PC-3 (cell line): ENCODE measurements around the gene STEAP1B. TPM values are rescaled to one million over a fixed set of nuclear protein-coding genes. Genes with fewer than 3 reads are reported as not detected.
"Not testable (repeated sequence)": the region's sequence is repeated elsewhere in the genome, so short reads cannot be mapped to it uniquely, and the experiment has no call there.

Source experiments
- ATAC-seq: fragments of 200-7000 bp; cut with Tn5 transposase; 2 replicates; pipeline ENCODE4 v1.9.1; 2020; ENCODE audit warnings: mild to moderate bottlenecking, moderate library complexity
- BruUV-seq: library from RNA; stranded (reverse); fragments of 400-500 nt; replicated peaks from 2 replicates; lab custom pipeline; 2021; lab: Mats Ljungman, UMichigan
- CTCF ChIA-PET: fragments of 300-600 bp; sonication (Branson Sonifier 250); formaldehyde crosslinking; loops from one replicate; lab custom pipeline; 2022; ENCODE audit warnings: antibody characterized with exemption; lab: Charles Lee
- POLR2A ChIA-PET: fragments of 300-600 bp; sonication (Branson Sonifier 250); formaldehyde crosslinking; loops from one replicate; lab custom pipeline; 2022; ENCODE audit warnings: antibody characterized with exemption; ENCODE audit not compliant: unreplicated experiment; lab: Charles Lee
- DNase-seq: peaks from one replicate; pipeline ENCODE4 v3.0.0-alpha.2; 2015
- H2AFZ ChIP-seq: fragments of 300-600 bp; sonication (generic); 2 replicates; pipeline ENCODE4 v1.6.0; 2016; ENCODE audit warnings: antibody characterized with exemption, low read length
- H3F3A ChIP-seq: fragments of 300-600 bp; sonication (generic); one replicate; pipeline ENCODE4 v1.6.0; 2017; ENCODE audit warnings: antibody characterized with exemption, low read length, control low read depth, mild to moderate bottlenecking; ENCODE audit not compliant: unreplicated experiment
- H3K27ac ChIP-seq: fragments of 300-600 bp; sonication (generic); 2 replicates; pipeline ENCODE4 v1.5.1; 2016; ENCODE audit warnings: mild to moderate bottlenecking, low read length
- H3K27me3 ChIP-seq: fragments of 300-600 bp; sonication (generic); 2 replicates; pipeline ENCODE4 v1.6.1; 2016; ENCODE audit warnings: low read length, mixed read lengths
- H3K36me3 ChIP-seq: fragments of 300-600 bp; sonication (generic); 2 replicates; pipeline ENCODE4 v1.6.1; 2016; ENCODE audit warnings: low read depth, mixed run types, low read length, mixed read lengths
- H3K4me1 ChIP-seq: fragments of 300-600 bp; sonication (generic); 2 replicates; pipeline ENCODE4 v1.5.1; 2016; ENCODE audit warnings: low read length; ENCODE audit not compliant: insufficient read depth
- H3K4me2 ChIP-seq: fragments of 300-600 bp; sonication (generic); 2 replicates; pipeline ENCODE4 v1.6.0; 2016; ENCODE audit warnings: low read length
- H3K4me3 ChIP-seq: fragments of 300-600 bp; sonication (generic); 2 replicates; pipeline ENCODE4 v1.5.1; 2016; ENCODE audit warnings: mild to moderate bottlenecking, low read length, mixed read lengths
- H3K79me2 ChIP-seq: fragments of 300-600 bp; sonication (generic); 2 replicates; pipeline ENCODE4 v1.6.1; 2017; ENCODE audit warnings: low read length, mixed read lengths
- H3K9ac ChIP-seq: fragments of 300-600 bp; sonication (generic); 2 replicates; pipeline ENCODE4 v1.6.0; 2016; ENCODE audit warnings: mild to moderate bottlenecking, low read length
- H3K9me2 ChIP-seq: fragments of 300-600 bp; sonication (generic); replicated peaks from 2 replicates; pipeline ENCODE4 v1.6.1; 2016; ENCODE audit warnings: mixed run types, low read length, mixed read lengths
- H3K9me3 ChIP-seq: fragments of 300-600 bp; sonication (generic); 2 replicates; pipeline ENCODE4 v1.6.1; 2016; ENCODE audit warnings: low read length, mixed read lengths
- H4K20me1 ChIP-seq: fragments of 300-600 bp; sonication (generic); 2 replicates; pipeline ENCODE4 v1.6.1; 2016; ENCODE audit warnings: low read length, mixed read lengths
- CTCF ChIP-seq: fragments of 300-600 bp; sonication (generic); conservative IDR thresholded peaks from 2 replicates; pipeline ENCODE4 v1.5.1; 2017; ENCODE audit warnings: antibody characterized with exemption, low read depth, mild to moderate bottlenecking, low read length
- intact Hi-C: fragments of 100-400 bp; cut with micrococcal nuclease; formaldehyde crosslinking; loops from 2 replicates; pipeline ENCODE4 v1.9.0; 2023
- total RNA-seq: library from RNA; depleted of rRNA; stranded (reverse); fragments of >200 nt; gene quantifications from 2 replicates; pipeline ENCODE4 v1.2.3, GENCODE V29; 2014

STEAP1B gene
- total RNA-seq, 1 experiment from 2014 or later, result 0.47 TPM

- H2AFZ ChIP-seq, result peak overlapping the region; percentile 38; the same call in 1 of the 2 replicates
- H3K36me3 ChIP-seq, H3F3A ChIP-seq, H3K9ac ChIP-seq, H3K27ac ChIP-seq, H3K79me2 ChIP-seq, H3K9me3 ChIP-seq, H3K9me2 ChIP-seq, H3K27me3 ChIP-seq, H3K4me1 ChIP-seq, BruUV-seq, H4K20me1 ChIP-seq, POLR2A ChIA-PET: not testable (repeated sequence)
- H3K4me3 ChIP-seq, result peak overlapping the region; percentile 46
- TF ChIP-seq CTCF, result peak; percentile 40
- peak overlapping the region; percentile 69 for H3K4me2 ChIP-seq
- CTCF ChIA-PET, result interaction anchor here (0.7 kb wide), 2 partner anchors 291 to 309 kb away, joined by 3 to 4 read pairs; no protein-coding TSS in a partner anchor
- peak; percentile 41 for DNase-seq
- intact Hi-C loops, result loop anchor here (5.0 kb wide), 1 partner anchor 534 kb away; no protein-coding TSS in a partner anchor
- ATAC-seq, result peak; percentile 78
These were observed 23.7 kb upstream of the STEAP1B start for GRCh38 chr7:22523478-22524352.

- H2AFZ ChIP-seq, H3K4me3 ChIP-seq, H3K27ac ChIP-seq, H3K9me2 ChIP-seq, CTCF ChIA-PET, BruUV-seq, H3K9ac ChIP-seq, H3F3A ChIP-seq, POLR2A ChIA-PET, H3K4me2 ChIP-seq, H4K20me1 ChIP-seq, H3K27me3 ChIP-seq, DNase-seq, ATAC-seq, H3K4me1 ChIP-seq, H3K9me3 ChIP-seq, H3K36me3 ChIP-seq, intact Hi-C loops, H3K79me2 ChIP-seq: not testable (repeated sequence)
These were observed 19.6 kb upstream of the STEAP1B start for GRCh38 chr7:22519560-22519959.

- H3K27me3 ChIP-seq, CTCF ChIA-PET, H3K9me3 ChIP-seq, H2AFZ ChIP-seq, ATAC-seq, POLR2A ChIA-PET, H3K79me2 ChIP-seq, H3K9me2 ChIP-seq, H3K4me1 ChIP-seq, H3K9ac ChIP-seq, H4K20me1 ChIP-seq, BruUV-seq, H3K4me2 ChIP-seq, H3K27ac ChIP-seq, DNase-seq, intact Hi-C loops, H3K4me3 ChIP-seq, H3K36me3 ChIP-seq, H3F3A ChIP-seq: not testable (repeated sequence)
These were observed 17.0 kb upstream of the STEAP1B start for GRCh38 chr7:22516950-22517349.

- H3K27ac ChIP-seq, H3K4me3 ChIP-seq, DNase-seq, H3K36me3 ChIP-seq, ATAC-seq, H3K9me2 ChIP-seq, H3K9me3 ChIP-seq, POLR2A ChIA-PET, H3K4me1 ChIP-seq, H2AFZ ChIP-seq, H3K79me2 ChIP-seq, H3K27me3 ChIP-seq, H3K4me2 ChIP-seq, H3K9ac ChIP-seq, H3F3A ChIP-seq, intact Hi-C loops, BruUV-seq, H4K20me1 ChIP-seq, CTCF ChIA-PET: not testable (repeated sequence)
These were observed 15.0 kb upstream of the STEAP1B start for GRCh38 chr7:22514963-22515362.

GRCh38 chr7:22507320-22507719, 7.3 kb upstream of the STEAP1B start:
- POLR2A ChIA-PET, result not testable (repeated sequence)

More at GRCh38 chr7:22507320-22507719, 7.3 kb upstream of the STEAP1B start:
- intact Hi-C loops, DNase-seq, H3K4me3 ChIP-seq, H3K36me3 ChIP-seq, H3K4me1 ChIP-seq, H3K9ac ChIP-seq, H4K20me1 ChIP-seq, CTCF ChIA-PET, H3K4me2 ChIP-seq, H3F3A ChIP-seq, H2AFZ ChIP-seq, H3K27ac ChIP-seq, H3K79me2 ChIP-seq, BruUV-seq, H3K9me2 ChIP-seq, ATAC-seq, H3K27me3 ChIP-seq, H3K9me3 ChIP-seq: not testable (repeated sequence)
